NB4 (cell line): ENCODE measurements around the gene AOAH.

Source experiments
- DNase-seq: peaks from one replicate; pipeline ENCODE4 v3.0.0; 2010; ENCODE audit warnings: low read depth
- H3K4me3 ChIP-seq: one replicate; pipeline ENCODE4 v1.5.1; 2011; ENCODE audit warnings: mild to moderate bottlenecking, low read depth, low read length, moderate library complexity
- CTCF ChIP-seq: IDR thresholded peaks from one replicate; pipeline ENCODE4 v1.5.1; 2012; ENCODE audit warnings: low read depth, low read length
- MAX ChIP-seq: IDR thresholded peaks from 2 replicates; pipeline ENCODE4 v1.6.1; 2011; ENCODE audit warnings: low read depth, low read length
- MYC ChIP-seq: IDR thresholded peaks from 2 replicates; pipeline ENCODE4 v1.6.1; 2011; ENCODE audit warnings: low read depth, low read length
- POLR2A ChIP-seq: IDR thresholded peaks from 2 replicates; pipeline ENCODE4 v1.6.1; 2011; ENCODE audit warnings: mild to moderate bottlenecking; ENCODE audit not compliant: insufficient read length; ENCODE audit errors: extremely low read depth

Gene AOAH

GRCh38 chr7:36637417-36637816, 86.9 kb downstream of the AOAH start:
- H3K4me3 ChIP-seq: no peak overlapping the region
- DNase-seq: no peak
- TF ChIP-seq MAX (no peak), CTCF (no peak), POLR2A (no peak), MYC (no peak)

- DNase-seq: no peak
- H3K4me3 ChIP-seq: no peak overlapping the region
- TF ChIP-seq CTCF: no peak
- no peak for TF ChIP-seq MAX
- no peak for TF ChIP-seq MYC
- TF ChIP-seq POLR2A: no peak
These were observed 88.2 kb downstream of the AOAH start for GRCh38 chr7:36636126-36636525.

GRCh38 chr7:36635091-36635490, 89.2 kb downstream of the AOAH start:
- TF ChIP-seq MAX (no peak), POLR2A (no peak), MYC (no peak), CTCF (no peak)
- H3K4me3 ChIP-seq: no peak overlapping the region
- no peak for DNase-seq

GRCh38 chr7:36633377-36633776, 90.9 kb downstream of the AOAH start:
- no peak overlapping the region for H3K4me3 ChIP-seq
- TF ChIP-seq POLR2A (no peak), MYC (no peak), CTCF (no peak), MAX (no peak)
- no peak for DNase-seq

GRCh38 chr7:36630112-36630650, 94.1 kb downstream of the AOAH start:
- H3K4me3 ChIP-seq: no peak overlapping the region
- TF ChIP-seq CTCF: no peak
- no peak for TF ChIP-seq MAX
- no peak for DNase-seq

- no peak for DNase-seq
These were observed 94.9 kb downstream of the AOAH start for GRCh38 chr7:36629351-36629750.

More at GRCh38 chr7:36629351-36629750, 94.9 kb downstream of the AOAH start:
- TF ChIP-seq MAX: no peak
- TF ChIP-seq CTCF: no peak
- no peak for TF ChIP-seq POLR2A
- TF ChIP-seq MYC: no peak
- H3K4me3 ChIP-seq: no peak overlapping the region
